Osteocyte (in vitro differentiated cells): ENCODE measurements around the gene MMP24OS. TPM values are rescaled to one million over a fixed set of nuclear protein-coding genes. Genes with fewer than 3 reads are reported as not detected.
"Not testable (repeated sequence)": the region's sequence is repeated elsewhere in the genome, so short reads cannot be mapped to it uniquely, and the experiment has no call there.

ENCODE experiments used
- DNase-seq: peaks from one replicate; pipeline ENCODE4 v3.0.0; 2021; ENCODE audit warnings: mixed read lengths; ENCODE audit not compliant: unreplicated experiment; ENCODE audit errors: extremely low spot score
- H3K27ac Mint-ChIP-seq: one replicate; pipeline ENCODE4 v1.8.0; 2021; ENCODE audit warnings: mild to moderate bottlenecking, mixed read lengths; ENCODE audit not compliant: unreplicated experiment
- H3K27me3 Mint-ChIP-seq: one replicate; pipeline ENCODE4 v1.8.0; 2021; ENCODE audit warnings: mixed read lengths; ENCODE audit not compliant: unreplicated experiment
- H3K36me3 Mint-ChIP-seq: one replicate; pipeline ENCODE4 v1.8.0; 2021; ENCODE audit warnings: mixed read lengths; ENCODE audit not compliant: unreplicated experiment
- H3K4me1 Mint-ChIP-seq: one replicate; pipeline ENCODE4 v1.8.0; 2021; ENCODE audit warnings: mixed read lengths; ENCODE audit not compliant: unreplicated experiment
- H3K4me3 Mint-ChIP-seq: one replicate; pipeline ENCODE4 v1.8.0; 2021; ENCODE audit warnings: mild to moderate bottlenecking, moderate library complexity, mixed read lengths; ENCODE audit not compliant: unreplicated experiment
- H3K9me3 Mint-ChIP-seq: one replicate; pipeline ENCODE4 v1.8.0; 2021; ENCODE audit warnings: mixed read lengths; ENCODE audit not compliant: unreplicated experiment
- total RNA-seq: library from RNA; stranded (reverse); gene quantifications from 2 replicates; pipeline ENCODE4 v1.2.1, GENCODE V29; 2021
- TF ChIP-seq, protein P1 (sequence below): fragments of 200-600 bp; sonication (generic); IDR thresholded peaks from 2 replicates; pipeline ENCODE4 v1.5.0; 2021; ENCODE audit warnings: antibody characterized with exemption, mild to moderate bottlenecking, moderate library complexity

The MMP24OS gene
- total RNA-seq, 1 donor from 2014 or later: 120 TPM

GRCh38 chr20:35254448-35254999 is 23.4 kb downstream of the MMP24OS start:
- no peak overlapping the region for H3K27ac Mint-ChIP-seq
- no peak overlapping the region for H3K4me3 Mint-ChIP-seq
- TF ChIP-seq, protein P1, sequence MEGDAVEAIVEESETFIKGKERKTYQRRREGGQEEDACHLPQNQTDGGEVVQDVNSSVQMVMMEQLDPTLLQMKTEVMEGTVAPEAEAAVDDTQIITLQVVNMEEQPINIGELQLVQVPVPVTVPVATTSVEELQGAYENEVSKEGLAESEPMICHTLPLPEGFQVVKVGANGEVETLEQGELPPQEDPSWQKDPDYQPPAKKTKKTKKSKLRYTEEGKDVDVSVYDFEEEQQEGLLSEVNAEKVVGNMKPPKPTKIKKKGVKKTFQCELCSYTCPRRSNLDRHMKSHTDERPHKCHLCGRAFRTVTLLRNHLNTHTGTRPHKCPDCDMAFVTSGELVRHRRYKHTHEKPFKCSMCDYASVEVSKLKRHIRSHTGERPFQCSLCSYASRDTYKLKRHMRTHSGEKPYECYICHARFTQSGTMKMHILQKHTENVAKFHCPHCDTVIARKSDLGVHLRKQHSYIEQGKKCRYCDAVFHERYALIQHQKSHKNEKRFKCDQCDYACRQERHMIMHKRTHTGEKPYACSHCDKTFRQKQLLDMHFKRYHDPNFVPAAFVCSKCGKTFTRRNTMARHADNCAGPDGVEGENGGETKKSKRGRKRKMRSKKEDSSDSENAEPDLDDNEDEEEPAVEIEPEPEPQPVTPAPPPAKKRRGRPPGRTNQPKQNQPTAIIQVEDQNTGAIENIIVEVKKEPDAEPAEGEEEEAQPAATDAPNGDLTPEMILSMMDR: no peak
- no peak for DNase-seq
- peaks cover 2% of the 10 kb centered on the region for H3K4me1 Mint-ChIP-seq
- H3K36me3 Mint-ChIP-seq: peaks cover 7% of the 10 kb centered on the region
- H3K27me3 Mint-ChIP-seq: no peaks in the 10 kb centered on the region
- no peaks in the 10 kb centered on the region for H3K9me3 Mint-ChIP-seq

GRCh38 chr20:35253010-35253409 is 24.9 kb downstream of the MMP24OS start:
- Mint-ChIP-seq H3K36me3 (peaks cover 5% of the 10 kb centered on the region), H3K27me3 (no peaks in the 10 kb centered on the region), H3K27ac (no peak overlapping the region), H3K4me3 (no peak overlapping the region), H3K9me3 (no peaks in the 10 kb centered on the region), H3K4me1 (peaks cover 2% of the 10 kb centered on the region)
- DNase-seq: no peak
- TF ChIP-seq, protein P1: no peak

- not testable (repeated sequence) for H3K27me3 Mint-ChIP-seq, H3K27ac Mint-ChIP-seq, DNase-seq, H3K4me3 Mint-ChIP-seq, H3K36me3 Mint-ChIP-seq, H3K9me3 Mint-ChIP-seq, H3K4me1 Mint-ChIP-seq
These were observed 25.3 kb downstream of the MMP24OS start for GRCh38 chr20:35252598-35252997.

GRCh38 chr20:35252037-35252461 is 25.9 kb downstream of the MMP24OS start:
- H3K27me3 Mint-ChIP-seq: no peaks in the 10 kb centered on the region
- no peaks in the 10 kb centered on the region for H3K9me3 Mint-ChIP-seq
- TF ChIP-seq, protein P1: no peak
- no peak overlapping the region for H3K4me3 Mint-ChIP-seq
- H3K27ac Mint-ChIP-seq: no peak overlapping the region
- DNase-seq: no peak
- no peaks in the 10 kb centered on the region for H3K4me1 Mint-ChIP-seq
- H3K36me3 Mint-ChIP-seq: peaks cover 5% of the 10 kb centered on the region

- Mint-ChIP-seq H3K27ac (no peak overlapping the region), H3K27me3 (no peaks in the 10 kb centered on the region), H3K9me3 (no peaks in the 10 kb centered on the region), H3K4me3 (no peak overlapping the region), H3K36me3 (peaks cover 5% of the 10 kb centered on the region), H3K4me1 (no peaks in the 10 kb centered on the region)
- TF ChIP-seq, protein P1: no peak
- DNase-seq: no peak
These were observed 26.3 kb downstream of the MMP24OS start for GRCh38 chr20:35251613-35251940.
